Gastroesophageal sphincter (tissue), 4 donors: ENCODE data around the gene ZNF778. TPM values are rescaled to one million over a fixed set of nuclear protein-coding genes. Genes with fewer than 3 reads are reported as not detected.

Source experiments
- ATAC-seq: fragments of 150-250 bp; one replicate; pipeline ENCODE4 v1.9.1; 2016; ENCODE audit warnings: mild to moderate bottlenecking, moderate library complexity
- H3K27ac ChIP-seq, 4 donors: fragments of 200-600 bp; sonication (generic) in 3 of 4; 1 replicate in 3 of 4; 2 replicates in 1 of 4; pipeline ENCODE4 v1.5.1; 2016 to 2019
- H3K27me3 ChIP-seq: fragments of 200-600 bp; sonication (generic); one replicate; pipeline ENCODE4 v1.5.1; 2019
- H3K36me3 ChIP-seq, 2 donors: fragments of 200-600 bp; sonication (generic); one replicate each; pipeline ENCODE4 v1.5.1; 2019; ENCODE audit warnings: control low read depth in 1 of 2
- H3K4me1 ChIP-seq, 3 donors: fragments of 200-600 bp; sonication (generic); 1 replicate in 2 of 3; 2 replicates in 1 of 3; pipeline ENCODE4 v1.5.1; 2016 to 2019; ENCODE audit warnings: control low read depth in 2 of 3
- H3K4me3 ChIP-seq, 2 donors: fragments of 200-600 bp; sonication (generic); one replicate each; pipeline ENCODE4 v1.5.1; 2019; ENCODE audit warnings: mild to moderate bottlenecking in 1 of 2, moderate library complexity in 1 of 2
- H3K9me3 ChIP-seq, 3 donors: fragments of 200-600 bp; sonication (generic); one replicate each; pipeline ENCODE4 v1.5.1; 2017 to 2019; ENCODE audit warnings: control low read depth in 2 of 3
- EP300 ChIP-seq: sonication (generic); formaldehyde crosslinking; IDR thresholded peaks from one replicate; pipeline ENCODE4 v1.6.1; 2017; ENCODE audit warnings: antibody characterized with exemption, mild to moderate bottlenecking
- POLR2A ChIP-seq, 2 donors: fragments of 450-650 bp; IDR thresholded peaks; one replicate each; pipeline ENCODE4 v1.6.1; 2017; ENCODE audit warnings: antibody characterized with exemption in 2 of 2, mild to moderate bottlenecking in 2 of 2, moderate library complexity in 1 of 2
- POLR2AphosphoS5 ChIP-seq: sonication (generic); formaldehyde crosslinking; IDR thresholded peaks from one replicate; pipeline ENCODE4 v1.6.1; 2017; ENCODE audit warnings: antibody characterized with exemption
- WGBS, 2 donors: methylation state at CpG; one replicate each; pipeline ENCODE4 v1.1.5; 2018; ENCODE audit warnings: low coverage in 1 of 2; 5-methylcytosine and 5-hydroxymethylcytosine counted together
- total RNA-seq, 4 donors: library from RNA; depleted of rRNA; stranded (reverse); fragments of >200 nt; gene quantifications; one replicate each; pipeline ENCODE4 v1.1.0, GENCODE V29; 2016
- TF ChIP-seq, protein P1 (sequence below), 4 experiments: fragments of 200-600 bp in 2 of 4; fragments of 450-650 bp in 2 of 4; sonication (generic) in 1 of 4; IDR thresholded peaks; one replicate each; pipeline ENCODE4 v1.5.1; 2017 to 2019; ENCODE audit warnings: antibody characterized with exemption in 4 of 4, mild to moderate bottlenecking in 2 of 4, moderate library complexity in 2 of 4

Gene ZNF778
- total RNA-seq, 4 donors from 2014 or later: 11.1 to 28.0 (median 12.4) TPM

DNA sequence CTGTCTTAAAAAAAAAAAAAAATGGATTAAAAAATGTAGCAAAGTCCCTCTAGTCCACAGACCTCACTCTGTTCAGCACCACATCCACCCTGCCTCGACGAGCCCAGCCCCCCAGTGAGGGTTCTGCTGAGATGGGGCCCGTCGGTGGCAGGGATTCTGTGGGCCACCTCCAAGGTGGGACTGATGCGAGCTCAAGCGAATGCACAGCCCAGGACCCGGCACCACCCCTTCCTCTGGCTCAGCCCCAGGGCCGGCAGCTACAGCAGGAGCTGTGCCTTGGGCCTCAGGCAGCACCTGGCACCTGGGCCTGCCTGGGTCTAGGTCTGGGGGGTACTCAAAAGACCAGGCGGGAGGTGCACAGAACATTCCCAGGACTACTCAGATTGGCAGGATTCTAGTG is 59.5 kb downstream of the ZNF778 start:
- Histone ChIP-seq H3K4me1 (no peaks in the 10 kb centered on the region), H3K27me3 (no peaks in the 10 kb centered on the region), H3K27ac (no peak overlapping the region), H3K9me3 (no peaks in the 10 kb centered on the region), H3K4me3 (no peak overlapping the region), H3K36me3 (peaks cover 0 to 97% of the 10 kb centered on the region in 2 donors)
- 90% methylated on average over 2 of the region's 9 CpGs; no CpG with 5 or more reads in 1 of the 2 donors for WGBS, 2 donors
- ATAC-seq: no peak
- TF ChIP-seq EP300: no peak
- no peak for TF ChIP-seq POLR2AphosphoS5
- TF ChIP-seq, protein P1, sequence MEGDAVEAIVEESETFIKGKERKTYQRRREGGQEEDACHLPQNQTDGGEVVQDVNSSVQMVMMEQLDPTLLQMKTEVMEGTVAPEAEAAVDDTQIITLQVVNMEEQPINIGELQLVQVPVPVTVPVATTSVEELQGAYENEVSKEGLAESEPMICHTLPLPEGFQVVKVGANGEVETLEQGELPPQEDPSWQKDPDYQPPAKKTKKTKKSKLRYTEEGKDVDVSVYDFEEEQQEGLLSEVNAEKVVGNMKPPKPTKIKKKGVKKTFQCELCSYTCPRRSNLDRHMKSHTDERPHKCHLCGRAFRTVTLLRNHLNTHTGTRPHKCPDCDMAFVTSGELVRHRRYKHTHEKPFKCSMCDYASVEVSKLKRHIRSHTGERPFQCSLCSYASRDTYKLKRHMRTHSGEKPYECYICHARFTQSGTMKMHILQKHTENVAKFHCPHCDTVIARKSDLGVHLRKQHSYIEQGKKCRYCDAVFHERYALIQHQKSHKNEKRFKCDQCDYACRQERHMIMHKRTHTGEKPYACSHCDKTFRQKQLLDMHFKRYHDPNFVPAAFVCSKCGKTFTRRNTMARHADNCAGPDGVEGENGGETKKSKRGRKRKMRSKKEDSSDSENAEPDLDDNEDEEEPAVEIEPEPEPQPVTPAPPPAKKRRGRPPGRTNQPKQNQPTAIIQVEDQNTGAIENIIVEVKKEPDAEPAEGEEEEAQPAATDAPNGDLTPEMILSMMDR (IDR thresholded peaks at IDR 0.05): no peak
- TF ChIP-seq POLR2A (IDR thresholded peaks at IDR 0.05): no peak

GRCh38 chr16:89277641-89278341 is 60.3 kb downstream of the ZNF778 start:
- Histone ChIP-seq H3K36me3 (peaks cover 0 to 97% of the 10 kb centered on the region in 2 donors), H3K4me3 (no peak overlapping the region), H3K4me1 (no peaks in the 10 kb centered on the region), H3K27ac (no peak overlapping the region), H3K9me3 (no peaks in the 10 kb centered on the region), H3K27me3 (no peaks in the 10 kb centered on the region)
- TF ChIP-seq POLR2A (IDR thresholded peaks at IDR 0.05) (no peak), POLR2AphosphoS5 (no peak), EP300 (no peak)
- TF ChIP-seq, protein P1 (IDR thresholded peaks at IDR 0.05): no peak
- 60% methylated on average over 6 of the region's 33 CpGs; no CpG with 5 or more reads in 1 of the 2 donors for whole genome bisulfite sequencing, 2 donors
- no peak for ATAC-seq

- Histone ChIP-seq H3K4me3 (no peak overlapping the region), H3K36me3 (peaks cover 0 to 97% of the 10 kb centered on the region in 2 donors), H3K27me3 (no peaks in the 10 kb centered on the region), H3K4me1 (no peaks in the 10 kb centered on the region), H3K27ac (no peak overlapping the region), H3K9me3 (no peaks in the 10 kb centered on the region)
- TF ChIP-seq, protein P1 (IDR thresholded peaks at IDR 0.05): no peak
- TF ChIP-seq POLR2A (IDR thresholded peaks at IDR 0.05) (no peak), EP300 (no peak), POLR2AphosphoS5 (no peak)
- ATAC-seq: no peak
- 83 to 87% methylated on average over 18 to 22 of the region's 36 CpGs for WGBS, 2 donors
Observed at GRCh38 chr16:89278441-89279240, 61.1 kb downstream of the ZNF778 start.

DNA sequence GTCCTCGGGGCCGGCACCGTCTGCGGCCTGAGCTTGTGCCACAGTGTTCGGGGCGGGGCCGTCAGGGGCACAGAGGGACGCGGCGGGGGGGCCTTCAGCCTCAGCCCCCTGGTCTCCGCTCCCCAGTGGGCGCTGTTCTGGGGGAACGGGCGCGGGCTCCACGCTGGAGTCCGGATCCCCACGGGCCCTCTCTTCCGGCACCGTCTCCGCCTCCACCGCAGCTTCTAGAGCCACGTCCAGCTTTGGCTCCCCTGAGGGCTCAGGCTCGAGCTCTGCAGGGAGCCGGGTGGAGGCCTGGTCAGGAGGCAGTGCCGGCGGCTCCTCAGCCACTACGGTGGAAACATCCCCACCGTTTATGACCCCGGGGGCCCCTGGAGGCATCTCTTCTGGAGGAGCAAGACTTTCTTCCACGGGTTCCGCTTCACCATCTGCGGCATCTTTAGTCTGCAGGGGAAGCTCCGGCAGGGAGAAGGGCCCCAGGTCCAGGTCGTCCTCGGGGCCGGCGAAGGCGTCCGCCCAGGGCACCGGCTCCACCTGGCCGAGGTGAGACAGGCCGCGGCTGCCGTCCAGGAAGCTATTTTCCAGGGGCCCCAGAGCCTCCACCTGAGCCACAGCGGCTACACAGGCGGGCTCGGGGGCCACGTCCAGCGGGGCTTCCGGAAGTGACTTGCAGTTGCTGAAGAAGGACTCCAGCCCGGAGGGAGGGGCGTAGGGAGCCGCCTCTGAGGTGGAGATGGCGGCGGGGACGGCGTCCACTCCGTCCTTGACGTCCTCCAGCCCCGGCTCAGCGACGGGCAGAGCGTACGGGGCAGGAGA is 62.4 kb downstream of the ZNF778 start:
- TF ChIP-seq POLR2AphosphoS5: no peak
- TF ChIP-seq POLR2A (IDR thresholded peaks at IDR 0.05): no peak
- TF ChIP-seq, protein P1 (IDR thresholded peaks at IDR 0.05): no peak
- TF ChIP-seq EP300: no peak
- H3K27ac ChIP-seq: no peak overlapping the region
- peaks cover 0 to 96% of the 10 kb centered on the region in 2 donors for H3K36me3 ChIP-seq
- H3K27me3 ChIP-seq: no peaks in the 10 kb centered on the region
- H3K4me1 ChIP-seq: no peaks in the 10 kb centered on the region
- ATAC-seq: no peak
- no peaks in the 10 kb centered on the region for H3K9me3 ChIP-seq
- 93% methylated on average over 17 of the region's 65 CpGs; no CpG with 5 or more reads in 1 of the 2 donors for WGBS, 2 donors
- no peak overlapping the region for H3K4me3 ChIP-seq
